GM18526 (cell line): ENCODE data around the gene TMEM101.

Experiments
- POLR2A ChIP-seq: IDR thresholded peaks from 3 replicates; pipeline ENCODE4 v1.6.1; 2011; ENCODE audit not compliant: insufficient read length; ENCODE audit errors: extremely low read depth

TMEM101 gene

GRCh38 chr17:43966276-43966675 lies 48.5 kb downstream of the TMEM101 start:
- TF ChIP-seq POLR2A = no peak

- no peak for TF ChIP-seq POLR2A
Observed at GRCh38 chr17:43962479-43962878, 52.3 kb downstream of the TMEM101 start.

GRCh38 chr17:43961954-43962353 lies 52.8 kb downstream of the TMEM101 start:
- TF ChIP-seq POLR2A = no peak
